ENCODE results near the gene ROBO1. TPM values are rescaled to one million over a fixed set of nuclear protein-coding genes. Genes with fewer than 3 reads are reported as not detected.

The ROBO1 gene
- total and polyA plus RNA-seq, 2 of the 8 experiments (the other 6 are each of a cell fraction or from before 2014, with no cell fraction given): 51.4 to 91.0 TPM

GRCh38 chr3:78875436-78875835, 892.4 kb downstream of the ROBO1 start:
- no peak overlapping the region for H2BK120ac ChIP-seq (replicated peaks; ENCODE audit: low read depth, low read length)
- H4K20me1 ChIP-seq (replicated peaks in 1 of 2; ENCODE audit: control insufficient read depth in 1 of 2, insufficient read depth in 2 of 2, low read length in 2 of 2): no peaks in the 10 kb centered on the region
- no peaks in the 10 kb centered on the region for H3K23me2 ChIP-seq (ENCODE audit: low read depth, low read length)
- no peak overlapping the region for H3K27ac ChIP-seq (ENCODE audit: low read depth, low read length)
- H3K4me1 ChIP-seq (replicated peaks in 1 of 4; ENCODE audit: control insufficient read depth in 3 of 4, insufficient read depth in 4 of 4, low read length in 3 of 4): peaks cover 0 to 19% (median 10%) of the 10 kb centered on the region in 4 experiments; a peak in 6 of 7 replicates
- WGBS, 2 experiments (ENCODE audit: extremely low coverage in 1 of 2, insufficient coverage in 1 of 2, insufficient read length in 1 of 2, insufficient replicate concordance in 2 of 2, low coverage in 1 of 2, low lambda C conversion rate in 2 of 2, missing lambda C conversion rate in 1 of 2): 81% methylated on average over 4 of the region's 4 CpGs; no CpG with 5 or more reads in 1 of the 2 experiments
- H3K4ac ChIP-seq (replicated peaks; ENCODE audit: insufficient read length, low read depth, low read length): no peak overlapping the region
- H3K18ac ChIP-seq (ENCODE audit: extremely low read depth, low read length): no peak overlapping the region
- no peak overlapping the region for H2BK20ac ChIP-seq (ENCODE audit: low read length)
- no peak overlapping the region for H3K56ac ChIP-seq (replicated peaks; ENCODE audit: insufficient read length, low read depth, low read length)
- H4K8ac ChIP-seq (ENCODE audit: extremely low read depth, insufficient read depth, low read length): no peak overlapping the region
- no peak overlapping the region for H2BK5ac ChIP-seq (ENCODE audit: low read depth, low read length)
- no peak overlapping the region for H3K23ac ChIP-seq (ENCODE audit: insufficient read length)
- H4K91ac ChIP-seq (replicated peaks; ENCODE audit: insufficient read length, low read length): no peak overlapping the region
- ChIA-PET POLR2A (ENCODE audit: partially characterized antibody) (no interaction called here), CTCF (ENCODE audit: partially characterized antibody) (no interaction called here)
- H4K5ac ChIP-seq (ENCODE audit: insufficient read length, low read depth, low read length): no peak overlapping the region
- FAIRE-seq: no peak
- no peaks in the 10 kb centered on the region for H3K36me3 ChIP-seq (ENCODE audit: control insufficient read depth in 2 of 4, insufficient read depth in 4 of 4, low read length in 3 of 4)
- no peaks in the 10 kb centered on the region for H3K79me1 ChIP-seq (ENCODE audit: low read depth, low read length)
- no peak overlapping the region for H3K4me2 ChIP-seq (ENCODE audit: insufficient read depth in 1 of 2, low read depth in 2 of 2, low read length in 2 of 2)
- H3K14ac ChIP-seq (ENCODE audit: insufficient read length): no peak overlapping the region
- H3K9me3 ChIP-seq (ENCODE audit: insufficient read depth in 2 of 2, low read depth in 1 of 2, low read length in 1 of 2): no peaks in the 10 kb centered on the region
- H2BK12ac ChIP-seq (ENCODE audit: low read depth, low read length): no peak overlapping the region
- peaks cover 0 to 1% (median 0%) of the 10 kb centered on the region in 4 experiments; a peak in 1 of 7 replicates for H3K27me3 ChIP-seq (replicated peaks in 1 of 4; ENCODE audit: control insufficient read depth in 3 of 4, extremely low read depth in 1 of 4, insufficient read depth in 3 of 4, low read length in 3 of 4)
- no peak overlapping the region for H2AK5ac ChIP-seq (ENCODE audit: low read depth, low read length)
- H2BK15ac ChIP-seq (ENCODE audit: low read length): no peak overlapping the region
- H3K4me3 ChIP-seq (ENCODE audit: extremely low read depth in 1 of 4, insufficient read depth in 2 of 4, low read depth in 3 of 4, low read length in 4 of 4): no peak overlapping the region
- H3K79me2 ChIP-seq (ENCODE audit: control insufficient read depth in 1 of 2, insufficient read depth in 2 of 2, low read length in 2 of 2): peaks cover 0 to 55% of the 10 kb centered on the region in 2 experiments; a peak in 3 of 4 replicates
- no peak overlapping the region for H2AFZ ChIP-seq (ENCODE audit: low read length)
- DNase-seq (ENCODE audit: low read depth in 1 of 2, low spot score in 2 of 2): no peak
- no peak overlapping the region for H3K9ac ChIP-seq (replicated peaks in 1 of 4; ENCODE audit: extremely low read depth in 1 of 4, low read depth in 3 of 4, low read length in 3 of 4)
- TF ChIP-seq SP1 (IDR thresholded peaks at IDR 0.05; ENCODE audit: low read depth, low read length) (no peak), EGR1 (IDR thresholded peaks at IDR 0.05; ENCODE audit: borderline replicate concordance, low read depth, low read length) (no peak), MAX (IDR thresholded peaks at IDR 0.05) (no peak), RFX5 (IDR thresholded peaks at IDR 0.05; ENCODE audit: borderline replicate concordance, low read depth, low read length) (no peak), SRF (IDR thresholded peaks at IDR 0.05; ENCODE audit: low read depth, low read length) (no peak), RBBP5 (IDR thresholded peaks at IDR 0.05; ENCODE audit: borderline replicate concordance, low read depth, low read length) (no peak), HDAC2 (IDR thresholded peaks at IDR 0.05; ENCODE audit: borderline replicate concordance in 1 of 2, low read depth in 2 of 2, low read length in 2 of 2) (no peak), POU5F1 (IDR thresholded peaks at IDR 0.05; ENCODE audit: low read depth, low read length) (no peak), TAF7 (optimal IDR thresholded peaks at IDR 0.05; ENCODE audit: borderline replicate concordance, low read depth, low read length) (no peak), SP4 (IDR thresholded peaks at IDR 0.05; ENCODE audit: low read length) (no peak), SAP30 (IDR thresholded peaks at IDR 0.05; ENCODE audit: insufficient read depth, insufficient replicate concordance, low read length) (no peak), GABPA (IDR thresholded peaks at IDR 0.05; ENCODE audit: borderline replicate concordance, insufficient read depth, low read length) (no peak), TCF12 (IDR thresholded peaks at IDR 0.05; ENCODE audit: low read depth, low read length) (no peak)
- TF ChIP-seq, protein P1, sequence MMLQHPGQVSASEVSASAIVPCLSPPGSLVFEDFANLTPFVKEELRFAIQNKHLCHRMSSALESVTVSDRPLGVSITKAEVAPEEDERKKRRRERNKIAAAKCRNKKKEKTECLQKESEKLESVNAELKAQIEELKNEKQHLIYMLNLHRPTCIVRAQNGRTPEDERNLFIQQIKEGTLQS (IDR thresholded peaks at IDR 0.05; ENCODE audit: insufficient read depth, low read depth, low read length): no peak
